Smooth muscle cell (in vitro differentiated cells): ENCODE data around the gene CYGB. TPM values are rescaled to one million over a fixed set of nuclear protein-coding genes. Genes with fewer than 3 reads are reported as not detected.

Experiments used
- DNase-seq: peaks from one replicate; lab custom pipeline; 2025; ENCODE audit not compliant: unreplicated experiment; lab: John Stamatoyannopoulos, UW
- H2AFZ ChIP-seq: fragments of 200-600 bp; sonication (generic); 2 replicates; pipeline ENCODE4 v1.6.0; 2016; ENCODE audit warnings: antibody characterized with exemption, low read depth, mild to moderate bottlenecking
- H3F3A ChIP-seq: fragments of 200-600 bp; sonication (generic); 2 replicates; pipeline ENCODE4 v1.6.0; 2017; ENCODE audit warnings: antibody characterized with exemption, low read depth
- H3K27ac ChIP-seq: fragments of 200-600 bp; sonication (generic); 2 replicates; pipeline ENCODE4 v1.5.1; 2016; ENCODE audit warnings: low read depth, mild to moderate bottlenecking
- H3K27me3 ChIP-seq: fragments of 200-600 bp; sonication (generic); 2 replicates; pipeline ENCODE4 v1.6.1; 2016; ENCODE audit warnings: low read depth, mild to moderate bottlenecking
- H3K36me3 ChIP-seq: fragments of 200-600 bp; sonication (generic); 2 replicates; pipeline ENCODE4 v1.5.1; 2016; ENCODE audit warnings: low read depth
- H3K4me1 ChIP-seq: fragments of 200-600 bp; sonication (generic); 2 replicates; pipeline ENCODE4 v1.5.1; 2016; ENCODE audit warnings: low read depth
- H3K4me2 ChIP-seq: fragments of 200-600 bp; sonication (generic); 2 replicates; pipeline ENCODE4 v1.6.0; 2016; ENCODE audit warnings: mild to moderate bottlenecking
- H3K4me3 ChIP-seq: fragments of 200-600 bp; sonication (generic); 2 replicates; pipeline ENCODE4 v1.5.1; 2016; ENCODE audit warnings: mild to moderate bottlenecking
- H3K79me2 ChIP-seq: fragments of 200-600 bp; sonication (generic); 2 replicates; pipeline ENCODE4 v1.6.0; 2016; ENCODE audit warnings: low read depth, mild to moderate bottlenecking
- H3K9ac ChIP-seq: fragments of 200-600 bp; sonication (generic); 2 replicates; pipeline ENCODE4 v1.6.0; 2016; ENCODE audit warnings: low read depth
- H3K9me3 ChIP-seq: fragments of 200-600 bp; sonication (generic); replicated peaks from 2 replicates; pipeline ENCODE4 v1.5.1; 2016; ENCODE audit warnings: low read depth
- H4K20me1 ChIP-seq: fragments of 200-600 bp; sonication (generic); 2 replicates; pipeline ENCODE4 v1.6.0; 2016; ENCODE audit warnings: low read depth
- WGBS: methylation state at CpG from one replicate; pipeline ENCODE4 v1.1.7; 2016; ENCODE audit warnings: low lambda C conversion rate; 5-methylcytosine and 5-hydroxymethylcytosine counted together
- polyA plus RNA-seq: library from polyadenylated mRNA; unstranded; fragments of >200 nt; fragmentation: Nextera tagmentation; extraction: Ambion mirVana; gene quantifications from 2 replicates; pipeline ENCODE4 v1.2.1, GENCODE V29; 2016
- total RNA-seq: library from RNA; depleted of rRNA; stranded (reverse); fragments of >200 nt; gene quantifications from 2 replicates; pipeline ENCODE4 v1.2.3, GENCODE V29; 2014
- TF ChIP-seq, protein P1 (sequence below): fragments of 200-600 bp; sonication (generic); IDR thresholded peaks from 2 replicates; pipeline ENCODE4 v1.5.1; 2017; ENCODE audit warnings: borderline replicate concordance, mild to moderate bottlenecking, antibody characterized with exemption; ENCODE audit not compliant: insufficient read depth, poor library complexity, severe bottlenecking

Gene CYGB
- total and polyA plus RNA-seq, 2 experiments from 2014 or later = 13.9 to 22.2 TPM

DNA sequence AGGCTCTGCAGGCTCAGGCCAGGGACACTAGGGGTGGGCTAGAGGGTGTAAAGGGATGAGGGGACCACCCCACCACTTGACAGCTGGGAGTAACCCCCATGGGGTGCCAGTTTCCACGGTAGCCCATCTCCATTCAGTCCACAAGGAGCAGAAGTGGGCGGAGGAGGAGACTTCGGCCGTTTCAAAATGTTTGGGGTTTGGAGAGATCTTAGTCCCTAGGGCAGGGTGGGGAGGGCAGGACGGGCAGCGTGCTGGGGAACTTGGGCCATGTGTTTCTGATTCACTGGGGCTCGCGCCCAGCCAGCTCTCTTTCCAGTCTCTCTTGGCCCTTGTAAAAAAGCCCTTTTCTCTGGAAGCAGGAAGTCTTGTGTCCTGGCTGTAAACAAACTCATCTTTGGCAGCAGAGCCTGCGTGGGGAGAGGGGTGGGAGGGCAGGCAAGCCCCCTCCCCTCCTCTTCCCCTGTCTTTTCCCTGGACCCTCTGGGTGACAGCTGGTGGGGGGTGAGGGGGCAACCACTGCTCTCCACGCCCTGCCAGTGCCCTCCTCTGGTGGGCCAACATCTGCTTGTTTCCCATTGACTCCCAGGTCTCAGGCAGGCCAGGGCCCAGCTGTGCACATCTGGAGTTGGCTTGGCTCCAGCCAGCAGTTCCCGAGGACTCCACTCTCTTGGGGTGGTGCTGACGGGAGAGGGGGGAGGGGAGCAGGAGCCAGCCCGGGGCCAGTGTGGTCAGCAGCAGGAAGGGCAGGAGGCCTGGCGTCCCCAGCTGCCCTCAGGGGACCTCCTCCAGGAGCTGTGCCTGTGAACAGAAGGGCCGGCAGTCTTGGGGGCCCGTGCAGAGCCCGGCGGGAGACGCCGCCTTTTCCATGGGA is 8.1 kb downstream of the CYGB start:
- peaks cover 8% of the 10 kb centered on the region for H3F3A ChIP-seq
- H3K9me3 ChIP-seq = no peaks in the 10 kb centered on the region
- H3K4me3 ChIP-seq = no peak overlapping the region
- peak; percentile 77 for DNase-seq
- 9% methylated on average over 19 of the region's 20 CpGs for WGBS
- peaks cover 21% of the 10 kb centered on the region for H3K4me1 ChIP-seq
- peak overlapping the region; percentile 70 for H2AFZ ChIP-seq
- TF ChIP-seq, protein P1, sequence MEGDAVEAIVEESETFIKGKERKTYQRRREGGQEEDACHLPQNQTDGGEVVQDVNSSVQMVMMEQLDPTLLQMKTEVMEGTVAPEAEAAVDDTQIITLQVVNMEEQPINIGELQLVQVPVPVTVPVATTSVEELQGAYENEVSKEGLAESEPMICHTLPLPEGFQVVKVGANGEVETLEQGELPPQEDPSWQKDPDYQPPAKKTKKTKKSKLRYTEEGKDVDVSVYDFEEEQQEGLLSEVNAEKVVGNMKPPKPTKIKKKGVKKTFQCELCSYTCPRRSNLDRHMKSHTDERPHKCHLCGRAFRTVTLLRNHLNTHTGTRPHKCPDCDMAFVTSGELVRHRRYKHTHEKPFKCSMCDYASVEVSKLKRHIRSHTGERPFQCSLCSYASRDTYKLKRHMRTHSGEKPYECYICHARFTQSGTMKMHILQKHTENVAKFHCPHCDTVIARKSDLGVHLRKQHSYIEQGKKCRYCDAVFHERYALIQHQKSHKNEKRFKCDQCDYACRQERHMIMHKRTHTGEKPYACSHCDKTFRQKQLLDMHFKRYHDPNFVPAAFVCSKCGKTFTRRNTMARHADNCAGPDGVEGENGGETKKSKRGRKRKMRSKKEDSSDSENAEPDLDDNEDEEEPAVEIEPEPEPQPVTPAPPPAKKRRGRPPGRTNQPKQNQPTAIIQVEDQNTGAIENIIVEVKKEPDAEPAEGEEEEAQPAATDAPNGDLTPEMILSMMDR = no peak
- no peaks in the 10 kb centered on the region for H3K27me3 ChIP-seq
- H3K36me3 ChIP-seq = no peaks in the 10 kb centered on the region
- peak overlapping the region; percentile 87 for H3K27ac ChIP-seq
- H3K9ac ChIP-seq = peak overlapping the region; percentile 18
- no peaks in the 10 kb centered on the region for H4K20me1 ChIP-seq
- peak overlapping the region; percentile 69 for H3K4me2 ChIP-seq
- H3K79me2 ChIP-seq = no peaks in the 10 kb centered on the region

DNA sequence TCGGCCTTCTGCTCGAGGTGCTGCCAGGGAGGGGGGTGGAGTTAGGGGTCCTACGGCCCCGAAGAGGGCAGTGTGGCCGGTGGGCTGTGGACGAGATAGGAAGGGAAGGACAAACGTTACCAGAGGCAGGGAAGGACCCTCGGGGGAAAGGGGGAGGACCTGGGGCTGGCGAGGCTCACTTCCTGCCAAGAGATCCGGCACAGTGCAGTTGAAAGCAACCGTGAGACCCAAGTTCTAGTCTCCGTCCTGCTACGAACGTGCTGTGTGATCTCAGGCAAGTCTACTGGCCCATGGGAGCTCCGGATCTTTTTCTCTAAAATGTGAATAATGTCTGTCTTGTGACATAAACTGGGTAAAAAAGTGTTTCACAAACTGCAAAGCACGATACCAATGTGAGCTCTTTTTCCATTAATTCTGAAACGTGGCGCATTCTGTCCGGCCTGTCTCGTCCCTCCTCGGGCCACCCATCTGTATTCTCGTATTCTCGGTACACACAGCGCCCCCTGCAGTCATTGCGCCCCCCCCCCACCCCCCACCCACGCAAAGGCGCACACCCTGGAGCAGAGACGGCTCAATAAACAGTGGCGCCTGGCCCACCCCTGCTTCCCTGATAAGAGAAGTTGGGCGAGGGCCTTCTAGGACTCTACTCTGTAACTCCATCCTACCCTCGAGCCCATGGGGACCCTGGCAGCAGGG is 8.8 kb downstream of the CYGB start:
- H3K27me3 ChIP-seq = no peaks in the 10 kb centered on the region
- WGBS = 50% methylated on average over 30 of the region's 31 CpGs
- peaks cover 8% of the 10 kb centered on the region for H3F3A ChIP-seq
- H4K20me1 ChIP-seq = no peaks in the 10 kb centered on the region
- H3K4me1 ChIP-seq = peaks cover 21% of the 10 kb centered on the region
- H3K27ac ChIP-seq = peak overlapping the region; percentile 87
- TF ChIP-seq, protein P1 = peak; percentile 38
- no peaks in the 10 kb centered on the region for H3K9me3 ChIP-seq
- peak; percentile 68 for DNase-seq
- peak overlapping the region; percentile 62 for H3K4me2 ChIP-seq
- H3K4me3 ChIP-seq = no peak overlapping the region
- peak overlapping the region; percentile 18 for H3K9ac ChIP-seq
- H3K79me2 ChIP-seq = no peaks in the 10 kb centered on the region
- no peaks in the 10 kb centered on the region for H3K36me3 ChIP-seq
- H2AFZ ChIP-seq = no peak overlapping the region

DNA sequence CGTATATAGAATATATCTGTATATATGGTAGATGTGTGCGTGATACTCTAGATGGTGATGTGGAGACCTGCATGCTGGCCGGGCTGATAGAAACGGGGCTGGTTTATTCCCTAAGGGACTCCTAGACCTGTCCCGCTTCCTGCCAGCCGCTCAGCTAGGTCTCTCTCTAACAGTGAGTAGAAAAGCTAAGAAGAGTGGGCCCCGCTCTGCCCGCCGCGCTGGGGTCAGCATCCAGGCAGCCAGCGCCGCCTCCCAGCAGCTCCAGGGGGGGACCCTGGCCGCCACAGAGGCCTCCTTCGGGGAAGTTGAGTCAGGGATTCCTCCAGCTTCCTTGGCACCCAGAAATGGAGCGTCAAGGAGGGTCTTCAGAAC is 9.4 kb downstream of the CYGB start:
- Histone ChIP-seq H3K79me2 (no peaks in the 10 kb centered on the region), H3F3A (peaks cover 8% of the 10 kb centered on the region), H3K4me1 (peaks cover 21% of the 10 kb centered on the region), H3K36me3 (no peaks in the 10 kb centered on the region), H4K20me1 (no peaks in the 10 kb centered on the region), H3K27me3 (no peaks in the 10 kb centered on the region), H2AFZ (no peak overlapping the region), H3K27ac (peak overlapping the region; percentile 87), H3K4me2 (peak overlapping the region; percentile 58), H3K9ac (no peak overlapping the region), H3K9me3 (no peaks in the 10 kb centered on the region), H3K4me3 (no peak overlapping the region)
- no peak for DNase-seq
- TF ChIP-seq, protein P1 = no peak
- WGBS = 88% methylated on average over 15 of the region's 15 CpGs
